HEK293T (cell line): Measurements from ENCODE around the gene CMTM6.

Source experiments
- CTCF ChIA-PET: fragments of 350-600 bp; formaldehyde crosslinking; extraction: SDS; loops from one replicate; lab custom pipeline; 2021; ENCODE audit warnings: antibody characterized with exemption, inconsistent platforms; lab: Yijun Ruan, JAX
- POLR2A ChIA-PET: fragments of 350-600 bp; formaldehyde crosslinking; extraction: SDS; loops from one replicate; lab custom pipeline; 2020; ENCODE audit warnings: antibody characterized with exemption, inconsistent platforms; lab: Yijun Ruan, JAX
- DNase-seq: peaks from one replicate; pipeline ENCODE4 v3.0.0; 2012; ENCODE audit warnings: mixed read lengths; ENCODE audit errors: extremely low spot score
- ARNT ChIP-seq: fragments of 450-650 bp; IDR thresholded peaks from 2 replicates; pipeline ENCODE4 v1.6.1; 2017; ENCODE audit warnings: mild to moderate bottlenecking
- BHLHE40 ChIP-seq: fragments of 450-650 bp; IDR thresholded peaks from 2 replicates; pipeline ENCODE4 v1.6.1; 2016; ENCODE audit warnings: mild to moderate bottlenecking, moderate library complexity, borderline replicate concordance
- CTBP1 ChIP-seq: fragments of 450-650 bp; IDR thresholded peaks from 2 replicates; pipeline ENCODE4 v1.6.1; 2016; ENCODE audit warnings: borderline replicate concordance
- ELF4 ChIP-seq: fragments of 450-650 bp; IDR thresholded peaks from 2 replicates; pipeline ENCODE4 v1.6.1; 2017; ENCODE audit warnings: antibody characterized with exemption
- FOXA1 ChIP-seq: fragments of 450-650 bp; IDR thresholded peaks from 2 replicates; pipeline ENCODE4 v1.6.1; 2016; ENCODE audit warnings: mild to moderate bottlenecking
- FOXK2 ChIP-seq: fragments of 450-650 bp; IDR thresholded peaks from 2 replicates; pipeline ENCODE4 v1.6.1; 2016; ENCODE audit warnings: mild to moderate bottlenecking
- FOXM1 ChIP-seq: fragments of 450-650 bp; IDR thresholded peaks from 2 replicates; pipeline ENCODE4 v1.6.1; 2017; ENCODE audit warnings: mild to moderate bottlenecking, borderline replicate concordance
- HDGF ChIP-seq: fragments of 450-650 bp; IDR thresholded peaks from 2 replicates; pipeline ENCODE4 v1.6.1; 2017; ENCODE audit warnings: antibody characterized with exemption, borderline replicate concordance
- L3MBTL2 ChIP-seq: fragments of 450-650 bp; conservative IDR thresholded peaks from 2 replicates; pipeline ENCODE4 v1.6.1; 2016; ENCODE audit warnings: mild to moderate bottlenecking
- LEF1 ChIP-seq: fragments of 450-650 bp; IDR thresholded peaks from 2 replicates; pipeline ENCODE4 v1.6.1; 2017; ENCODE audit warnings: mild to moderate bottlenecking, borderline replicate concordance
- NFRKB ChIP-seq: fragments of 450-650 bp; IDR thresholded peaks from 2 replicates; pipeline ENCODE4 v1.6.1; 2016; ENCODE audit warnings: mild to moderate bottlenecking, moderate library complexity
- PKNOX1 ChIP-seq: fragments of 450-650 bp; IDR thresholded peaks from 2 replicates; pipeline ENCODE4 v1.6.1; 2016
- SP1 ChIP-seq: fragments of 450-650 bp; IDR thresholded peaks from 2 replicates; pipeline ENCODE4 v1.6.1; 2017
- SUZ12 ChIP-seq: fragments of 450-650 bp; IDR thresholded peaks from 2 replicates; pipeline ENCODE4 v1.6.1; 2016; ENCODE audit warnings: mild to moderate bottlenecking
- TARDBP ChIP-seq: fragments of 450-650 bp; IDR thresholded peaks from 2 replicates; pipeline ENCODE4 v1.6.1; 2016
- ZNF384 ChIP-seq: fragments of 450-650 bp; IDR thresholded peaks from 2 replicates; pipeline ENCODE4 v1.6.1; 2016

CMTM6 gene

DNA sequence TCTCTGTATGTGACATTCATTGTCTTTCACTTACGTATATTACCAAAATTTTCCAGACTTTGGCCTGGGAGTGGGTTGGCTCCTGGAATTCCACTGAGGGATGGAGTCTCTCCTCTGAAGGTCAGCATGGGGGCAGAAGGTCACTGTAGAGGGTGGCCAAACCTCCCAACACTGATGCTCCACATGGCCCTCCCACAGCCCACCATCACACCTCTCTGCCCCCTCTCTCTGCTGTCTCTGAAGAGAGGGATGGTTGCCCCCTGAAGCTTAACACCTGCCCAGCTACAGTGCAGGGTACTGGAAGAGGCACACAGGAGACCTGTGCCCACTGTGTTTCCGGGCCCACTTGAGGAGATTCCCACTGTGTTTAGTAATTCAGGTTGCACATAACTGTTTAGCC, 52.2 kb downstream of the CMTM6 start:
- CTCF ChIA-PET: no interaction called here
- TF ChIP-seq FOXA1: no peak
- no peak for TF ChIP-seq BHLHE40
- no peak for TF ChIP-seq ELF4
- TF ChIP-seq ZNF384: no peak
- no peak for TF ChIP-seq SP1
- TF ChIP-seq ARNT: no peak
- TF ChIP-seq PKNOX1: no peak
- no peak for TF ChIP-seq HDGF
- TF ChIP-seq FOXK2: no peak
- no peak for TF ChIP-seq CTBP1
- TF ChIP-seq FOXM1: no peak
- no peak for TF ChIP-seq L3MBTL2
- no peak for TF ChIP-seq TARDBP
- no peak for TF ChIP-seq SUZ12
- TF ChIP-seq NFRKB: no peak
- TF ChIP-seq LEF1: no peak
- POLR2A ChIA-PET: no interaction called here
- no peak for DNase-seq

DNA sequence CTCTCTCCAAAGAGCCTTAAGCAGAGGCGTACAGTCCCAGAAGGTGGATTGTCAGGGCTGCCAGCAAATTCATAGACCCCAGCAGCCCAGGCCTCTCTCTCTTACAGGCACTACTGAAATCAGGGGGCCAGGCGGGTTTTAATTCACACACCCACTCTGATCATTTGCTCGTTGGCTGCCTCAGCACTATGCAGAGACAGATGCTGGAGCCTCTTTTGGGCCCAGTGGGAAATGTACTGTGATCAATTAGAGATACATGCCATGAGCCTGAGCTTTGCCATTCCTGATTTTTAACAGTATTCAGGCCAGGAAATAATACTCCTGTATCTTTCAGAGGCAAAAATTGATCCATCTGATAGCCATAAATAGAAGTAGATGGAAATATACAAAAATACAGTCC, 53.0 kb downstream of the CMTM6 start:
- TF ChIP-seq TARDBP: no peak
- TF ChIP-seq SP1: no peak
- no peak for TF ChIP-seq ARNT
- no peak for TF ChIP-seq NFRKB
- TF ChIP-seq HDGF: no peak
- TF ChIP-seq LEF1: no peak
- no peak for TF ChIP-seq L3MBTL2
- TF ChIP-seq ELF4: no peak
- TF ChIP-seq FOXA1: no peak
- no peak for TF ChIP-seq FOXK2
- no peak for TF ChIP-seq ZNF384
- TF ChIP-seq CTBP1: no peak
- TF ChIP-seq PKNOX1: no peak
- no peak for TF ChIP-seq SUZ12
- no peak for TF ChIP-seq FOXM1
- no peak for TF ChIP-seq BHLHE40
- POLR2A ChIA-PET: no interaction called here
- DNase-seq: no peak
- CTCF ChIA-PET: no interaction called here

DNA sequence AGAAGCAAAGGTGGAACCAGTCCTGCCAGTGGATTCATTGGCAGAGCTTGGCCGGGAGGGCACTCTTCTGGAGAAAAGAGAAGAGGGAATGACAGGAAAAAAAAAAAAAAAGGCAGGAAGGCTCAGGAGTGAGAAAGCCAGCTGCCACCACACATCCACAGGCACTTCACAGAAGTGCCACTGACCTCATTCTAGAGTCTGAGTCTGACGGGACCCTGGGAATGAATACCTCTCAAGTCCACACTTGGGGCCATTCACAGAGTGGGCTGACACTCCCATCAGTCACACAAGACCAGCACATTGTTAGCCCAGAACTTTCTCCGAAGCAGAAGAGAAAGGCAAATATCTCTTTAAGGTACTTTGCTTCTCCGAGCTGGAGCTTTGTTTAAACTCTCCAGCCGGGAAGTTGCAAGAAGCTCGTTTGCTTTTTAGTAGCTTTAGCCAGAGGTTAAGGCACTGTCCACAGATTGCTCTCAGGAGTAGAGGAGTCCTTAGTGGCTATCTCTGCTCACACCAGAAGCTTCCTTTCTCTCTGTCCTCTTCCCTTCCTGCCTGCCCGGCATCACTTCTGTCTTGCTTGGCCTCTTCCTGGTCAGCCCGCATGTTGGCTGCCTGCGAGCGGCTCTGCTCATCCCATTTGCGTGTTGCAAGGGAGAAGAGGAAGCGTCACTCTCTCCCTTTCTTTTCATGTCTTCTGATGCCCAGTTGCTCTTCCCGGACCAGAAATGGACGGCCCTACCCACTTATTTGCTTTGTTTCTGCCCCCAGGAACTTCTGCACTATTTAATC, 53.8 kb downstream of the CMTM6 start:
- CTCF ChIA-PET: interaction anchor here (0.6 kb wide), 1 partner anchor 278 kb away, joined by 6 read pairs; no protein-coding TSS in a partner anchor
- POLR2A ChIA-PET: no interaction called here
- TF ChIP-seq PKNOX1 (no peak), FOXA1 (no peak), ZNF384 (no peak), FOXM1 (no peak), ELF4 (no peak)

GRCh38 chr3:32447865-32448400, 54.7 kb downstream of the CMTM6 start:
- no peak for DNase-seq
- POLR2A ChIA-PET: no interaction called here
- CTCF ChIA-PET: no interaction called here
- TF ChIP-seq FOXK2: no peak

More for the DNA sequence above, 53.8 kb downstream of the CMTM6 start:
- DNase-seq: no peak

DNA sequence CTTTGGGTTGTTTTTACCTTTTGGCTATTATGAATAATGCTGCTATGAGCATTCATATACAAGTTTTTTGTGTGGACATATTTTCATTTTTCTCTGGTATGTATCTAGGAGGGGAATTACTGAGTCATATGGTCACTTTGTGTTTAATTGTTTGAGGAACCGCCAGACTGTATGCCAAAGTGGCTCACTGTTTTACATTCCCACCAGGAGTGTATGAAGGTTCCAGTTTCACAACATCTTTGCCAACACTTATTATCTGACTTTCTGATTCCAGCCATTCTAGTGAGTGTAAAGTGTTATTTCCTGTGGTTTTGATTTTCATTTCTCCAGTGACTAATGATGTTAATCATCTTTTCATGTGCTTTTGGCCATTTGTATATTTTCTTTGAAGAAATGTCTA, 59.2 kb downstream of the CMTM6 start:
- DNase-seq: no peak
- CTCF ChIA-PET: no interaction called here
- POLR2A ChIA-PET: no interaction called here
- no peak for TF ChIP-seq NFRKB
- TF ChIP-seq TARDBP: no peak
- no peak for TF ChIP-seq HDGF
- no peak for TF ChIP-seq SUZ12
- no peak for TF ChIP-seq PKNOX1
- no peak for TF ChIP-seq ZNF384
- no peak for TF ChIP-seq FOXK2
- no peak for TF ChIP-seq SP1
- TF ChIP-seq ELF4: no peak
- TF ChIP-seq L3MBTL2: no peak
- TF ChIP-seq BHLHE40: no peak
- TF ChIP-seq ARNT: no peak
- no peak for TF ChIP-seq FOXM1

DNA sequence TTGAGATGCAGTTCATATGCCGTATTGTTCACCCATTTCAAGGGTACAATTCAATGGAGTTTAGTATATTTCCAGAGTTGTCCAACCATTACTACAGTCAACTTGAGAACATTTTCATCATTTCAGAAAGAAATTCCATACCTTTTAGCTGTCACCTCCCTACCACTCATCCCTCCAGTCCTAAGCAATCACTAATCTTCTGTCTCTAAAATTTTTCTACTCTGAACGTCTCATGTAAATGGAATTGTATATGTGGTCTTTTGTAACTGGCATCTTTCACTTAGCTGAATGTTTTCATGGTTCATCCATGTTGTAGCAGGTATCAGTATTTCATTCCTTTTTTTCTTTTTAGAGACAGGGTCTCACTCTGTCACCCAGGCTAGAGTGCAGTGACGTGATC, 59.9 kb downstream of the CMTM6 start:
- POLR2A ChIA-PET: no interaction called here
- DNase-seq: no peak
- TF ChIP-seq ELF4: no peak
- no peak for TF ChIP-seq LEF1
- no peak for TF ChIP-seq TARDBP
- TF ChIP-seq FOXA1: no peak
- TF ChIP-seq FOXK2: no peak
- TF ChIP-seq NFRKB: no peak
- no peak for TF ChIP-seq SUZ12
- TF ChIP-seq PKNOX1: no peak
- TF ChIP-seq BHLHE40: no peak
- TF ChIP-seq ZNF384: no peak
- TF ChIP-seq SP1: no peak
- TF ChIP-seq HDGF: no peak
- CTCF ChIA-PET: no interaction called here
